ENCODE measurements around the gene P2RY11.

- TF ChIP-seq CTCF (conservative IDR thresholded peaks at IDR 0.05) (no peak), ZFX (IDR thresholded peaks at IDR 0.05) (no peak)
These were observed 40.6 kb upstream of the P2RY11 start for GRCh38 chr19:10070730-10071446.

All from C4-2B (cell line).